Cardiac muscle cell (in vitro differentiated cells and primary cell): Measurements from ENCODE around the gene VPS39. TPM values are rescaled to one million over a fixed set of nuclear protein-coding genes. Genes with fewer than 3 reads are reported as not detected.
A peak's percentile ranks its signal among the peaks of the same experiment; 100 is the strongest.

ENCODE experiments used
- DNase-seq, 2 donors: peaks; one replicate each; pipeline versions ENCODE4 v3.0.0 to v3.0.0-alpha.2; 2010 to 2017; ENCODE audit warnings: low read depth in 1 of 2, low spot score in 1 of 2
- H3K27ac ChIP-seq: fragments of 200-600 bp; sonication (generic); 2 replicates; pipeline ENCODE4 v1.5.1; 2016
- H3K27me3 ChIP-seq: fragments of 200-600 bp; sonication (generic); 2 replicates; pipeline ENCODE4 v1.6.0; 2016; ENCODE audit warnings: control low read depth
- H3K36me3 ChIP-seq: fragments of 200-600 bp; sonication (generic); 2 replicates; pipeline ENCODE4 v1.5.1; 2016; ENCODE audit warnings: control low read depth
- H3K4me1 ChIP-seq: fragments of 200-600 bp; sonication (generic); 2 replicates; pipeline ENCODE4 v1.8.1; 2017; ENCODE audit warnings: low read depth, mild to moderate bottlenecking, mixed run types
- H3K4me3 ChIP-seq: fragments of 200-600 bp; sonication (generic); 2 replicates; pipeline ENCODE4 v1.5.1; 2016; ENCODE audit warnings: mild to moderate bottlenecking
- H3K9me3 ChIP-seq: fragments of 200-600 bp; sonication (generic); 2 replicates; pipeline ENCODE4 v1.5.1; 2017; ENCODE audit warnings: low read depth, mild to moderate bottlenecking, control low read depth
- CTCF ChIP-seq: IDR thresholded peaks from 2 replicates; pipeline ENCODE4 v1.5.1; 2012; ENCODE audit warnings: low read depth, mild to moderate bottlenecking, low read length
- polyA plus RNA-seq: library from polyadenylated mRNA; unstranded; fragments of >200 nt; fragmentation: Nextera tagmentation; extraction: Ambion mirVana; gene quantifications from 2 replicates; pipeline ENCODE4 v1.2.1, GENCODE V29; 2016
- total RNA-seq: library from RNA; depleted of rRNA; stranded (reverse); fragments of >200 nt; gene quantifications from 2 replicates; pipeline ENCODE4 v1.2.3, GENCODE V29; 2016

VPS39 gene
- total and polyA plus RNA-seq, 2 experiments from 2014 or later = 45.7 to 56.4 TPM

DNA sequence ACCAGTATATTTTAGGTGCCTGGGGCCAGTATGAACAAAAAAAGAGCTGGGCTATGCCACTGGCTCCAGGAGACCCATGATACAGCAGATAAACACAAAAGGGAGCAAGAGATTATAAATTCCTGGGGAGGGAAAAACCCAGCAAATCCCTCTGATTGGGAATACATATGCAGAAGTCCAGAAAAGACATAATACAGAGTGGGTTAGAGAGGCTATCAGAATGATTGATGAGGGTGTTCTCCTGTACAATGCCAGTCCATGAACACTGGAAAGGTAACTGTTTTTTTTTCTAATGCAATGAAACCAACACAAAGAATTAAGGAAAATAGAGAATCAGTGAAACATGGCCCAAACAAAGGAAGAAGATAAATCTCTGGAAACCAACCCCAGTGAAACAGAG, 5.4 kb upstream of the VPS39 start:
- H3K36me3 ChIP-seq = peaks cover 38% of the 10 kb centered on the region
- no peaks in the 10 kb centered on the region for H3K27me3 ChIP-seq
- H3K27ac ChIP-seq = no peak overlapping the region
- DNase-seq = no peak
- H3K9me3 ChIP-seq = no peaks in the 10 kb centered on the region
- no peak overlapping the region for H3K4me3 ChIP-seq
- no peak for TF ChIP-seq CTCF
- H3K4me1 ChIP-seq = no peaks in the 10 kb centered on the region

DNA sequence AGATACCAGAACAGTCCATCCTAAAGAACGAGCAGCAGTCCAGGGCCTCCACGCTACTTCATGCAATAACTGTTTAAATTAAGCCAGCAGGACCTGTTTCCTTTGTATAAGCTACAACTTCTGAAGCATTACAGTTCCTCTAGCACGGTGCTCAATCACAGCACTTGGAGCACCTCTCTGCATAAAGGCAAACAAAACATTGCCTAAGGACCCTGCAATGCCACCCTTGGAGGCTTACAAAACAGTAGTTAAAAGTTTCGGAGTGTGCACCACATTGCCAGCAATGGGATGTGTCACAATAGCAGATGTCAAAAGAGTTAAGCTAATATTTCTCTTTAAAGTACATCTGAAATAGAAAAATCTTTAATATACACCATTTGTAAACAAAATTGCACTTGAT, 2.6 kb upstream of the VPS39 start:
- Histone ChIP-seq H3K4me1 (peaks cover 6% of the 10 kb centered on the region), H3K27ac (no peak overlapping the region), H3K36me3 (peaks cover 22% of the 10 kb centered on the region), H3K27me3 (no peaks in the 10 kb centered on the region), H3K4me3 (no peak overlapping the region), H3K9me3 (no peaks in the 10 kb centered on the region)
- TF ChIP-seq CTCF = no peak
- DNase-seq = no peak

GRCh38 chr15:42206406-42206805, 1.7 kb downstream of the VPS39 start:
- DNase-seq = no peak
- no peak for TF ChIP-seq CTCF
- Histone ChIP-seq H3K9me3 (no peaks in the 10 kb centered on the region), H3K4me3 (peak overlapping the region; percentile 47), H3K27ac (no peak overlapping the region), H3K27me3 (no peaks in the 10 kb centered on the region), H3K36me3 (peaks cover 18% of the 10 kb centered on the region), H3K4me1 (peaks cover 6% of the 10 kb centered on the region)

DNA sequence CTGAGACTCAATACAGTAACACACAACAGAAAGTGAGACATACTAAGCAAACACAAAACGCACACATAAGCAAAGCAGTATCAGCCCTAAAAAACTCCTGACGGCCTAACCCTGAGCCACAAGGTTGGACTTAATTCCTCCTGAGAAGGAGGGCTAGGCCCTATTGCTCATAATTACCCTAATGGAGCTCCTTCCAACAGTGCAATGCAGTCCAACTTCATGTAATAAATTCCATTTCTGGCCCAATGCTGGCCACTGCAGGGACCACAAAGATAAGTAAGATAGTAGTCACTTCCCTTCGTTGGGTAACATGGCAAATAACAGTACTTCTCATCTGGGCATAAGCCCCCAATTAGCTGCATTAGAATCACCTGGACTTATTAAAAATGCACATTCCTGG, 4.2 kb downstream of the VPS39 start:
- no peak for TF ChIP-seq CTCF

GRCh38 chr15:42202653-42203052, 5.5 kb downstream of the VPS39 start:
- no peak for TF ChIP-seq CTCF
- peaks cover 6% of the 10 kb centered on the region for H3K4me1 ChIP-seq
- no peak overlapping the region for H3K4me3 ChIP-seq
- no peak for DNase-seq
- no peaks in the 10 kb centered on the region for H3K27me3 ChIP-seq
- peaks cover 9% of the 10 kb centered on the region for H3K36me3 ChIP-seq
- H3K27ac ChIP-seq = no peak overlapping the region
- H3K9me3 ChIP-seq = no peaks in the 10 kb centered on the region

More for the DNA sequence above, 4.2 kb downstream of the VPS39 start:
- Histone ChIP-seq H3K36me3 (no peaks in the 10 kb centered on the region), H3K9me3 (no peaks in the 10 kb centered on the region), H3K27ac (no peak overlapping the region), H3K4me1 (peaks cover 6% of the 10 kb centered on the region), H3K27me3 (no peaks in the 10 kb centered on the region), H3K4me3 (no peak overlapping the region)
- peak in 1 of 2 donors; percentile 44 for DNase-seq

- H3K4me3 ChIP-seq = no peak overlapping the region
These were observed 6.3 kb downstream of the VPS39 start for GRCh38 chr15:42201801-42202200.

More at GRCh38 chr15:42201801-42202200, 6.3 kb downstream of the VPS39 start:
- no peak overlapping the region for H3K27ac ChIP-seq
- no peak for DNase-seq
- H3K36me3 ChIP-seq = peaks cover 9% of the 10 kb centered on the region
- no peak for TF ChIP-seq CTCF
- peaks cover 1% of the 10 kb centered on the region for H3K4me1 ChIP-seq
- no peaks in the 10 kb centered on the region for H3K27me3 ChIP-seq
- no peaks in the 10 kb centered on the region for H3K9me3 ChIP-seq
